Neuronal stem cell (in vitro differentiated cells): Measurements from ENCODE around the gene GRID1.

Source experiments
- DNase-seq: peaks from one replicate; pipeline ENCODE4 v3.0.0-alpha.2; 2013; ENCODE audit warnings: low spot score
- H2AFZ ChIP-seq: one replicate; pipeline ENCODE4 v1.6.1; 2013; ENCODE audit warnings: mild to moderate bottlenecking, low read length, inconsistent platforms
- H2AK5ac ChIP-seq: 2 replicates; pipeline ENCODE4 v1.6.1; 2013; ENCODE audit warnings: low read depth, mild to moderate bottlenecking, inconsistent platforms, low read length, moderate library complexity, mixed read lengths
- H2BK120ac ChIP-seq: 2 replicates; pipeline ENCODE4 v1.6.1; 2013; ENCODE audit warnings: low read depth, mild to moderate bottlenecking, inconsistent platforms, low read length, moderate library complexity, mixed read lengths
- H2BK12ac ChIP-seq: one replicate; pipeline ENCODE4 v1.6.1; 2013; ENCODE audit warnings: low read length, inconsistent platforms
- H2BK15ac ChIP-seq: 2 replicates; pipeline ENCODE4 v1.6.1; 2013; ENCODE audit warnings: mild to moderate bottlenecking, low read length, inconsistent platforms, mixed read lengths
- H2BK5ac ChIP-seq: one replicate; pipeline ENCODE4 v1.6.1; 2013; ENCODE audit warnings: inconsistent platforms, mild to moderate bottlenecking, low read length, moderate library complexity
- H3K14ac ChIP-seq: one replicate; pipeline ENCODE4 v1.6.1; 2013; ENCODE audit warnings: low read length, inconsistent platforms
- H3K18ac ChIP-seq: 2 replicates; pipeline ENCODE4 v1.6.1; 2013; ENCODE audit warnings: low read length, inconsistent platforms
- H3K23ac ChIP-seq: 2 replicates; pipeline ENCODE4 v1.6.1; 2013; ENCODE audit warnings: low read depth, mild to moderate bottlenecking, mixed read lengths, low read length, inconsistent platforms; ENCODE audit not compliant: poor library complexity
- H3K27ac ChIP-seq: replicated peaks from 3 replicates; pipeline ENCODE4 v1.5.1; 2013; ENCODE audit warnings: low read length, inconsistent platforms
- H3K27me3 ChIP-seq, 3 experiments: 2 replicates each; pipeline ENCODE4 v1.6.1; 2013; ENCODE audit warnings: low read length in 3 of 3, mild to moderate bottlenecking in 2 of 3, inconsistent platforms in 1 of 3, low read depth in 1 of 3, mixed read lengths in 1 of 3, moderate library complexity in 1 of 3; ENCODE audit not compliant: control insufficient read depth in 3 of 3, insufficient read depth in 3 of 3
- H3K36me3 ChIP-seq, 2 donors: replicated peaks in 1 of 2; 2 replicates each; pipeline ENCODE4 v1.6.1; 2013; ENCODE audit warnings: low read length in 2 of 2; ENCODE audit not compliant: control insufficient read depth in 2 of 2, insufficient read depth in 2 of 2
- H3K4ac ChIP-seq: 2 replicates; pipeline ENCODE4 v1.6.1; 2013; ENCODE audit warnings: inconsistent platforms, mild to moderate bottlenecking, low read length, moderate library complexity
- H3K4me1 ChIP-seq, 2 donors: 1 replicate in 1 of 2; 2 replicates in 1 of 2; pipeline ENCODE4 v1.6.1; 2013; ENCODE audit warnings: low read length in 2 of 2, low read depth in 1 of 2; ENCODE audit not compliant: control insufficient read depth in 2 of 2, insufficient read depth in 1 of 2
- H3K4me2 ChIP-seq: one replicate; pipeline ENCODE4 v1.6.1; 2013; ENCODE audit warnings: mild to moderate bottlenecking, low read length, inconsistent platforms; ENCODE audit not compliant: insufficient read depth, poor library complexity, severe bottlenecking
- H3K4me3 ChIP-seq, 2 donors: 2 replicates each; pipeline ENCODE4 v1.5.1; 2013; ENCODE audit warnings: low read length in 2 of 2, mild to moderate bottlenecking in 2 of 2, inconsistent platforms in 1 of 2, moderate library complexity in 1 of 2
- H3K79me1 ChIP-seq: one replicate; pipeline ENCODE4 v1.6.1; 2013; ENCODE audit warnings: low read depth, mild to moderate bottlenecking, inconsistent platforms, low read length, moderate library complexity
- H3K9ac ChIP-seq: one replicate; pipeline ENCODE4 v1.6.1; 2013; ENCODE audit warnings: mild to moderate bottlenecking, low read depth, low read length, inconsistent platforms; ENCODE audit not compliant: poor library complexity
- H3K9me3 ChIP-seq, 2 donors: replicated peaks in 1 of 2; 2 replicates each; pipeline versions ENCODE3 to v1.6.1; 2013; ENCODE audit warnings: low read length in 2 of 2, mild to moderate bottlenecking in 2 of 2, inconsistent platforms in 1 of 2, low read depth in 1 of 2, mixed read lengths in 1 of 2, moderate library complexity in 1 of 2; ENCODE audit not compliant: control insufficient read depth in 2 of 2, insufficient read depth in 1 of 2
- H4K8ac ChIP-seq: one replicate; pipeline ENCODE4 v1.6.1; 2013; ENCODE audit warnings: low read depth, mild to moderate bottlenecking, inconsistent platforms, low read length, moderate library complexity
- H4K91ac ChIP-seq: one replicate; pipeline ENCODE4 v1.6.1; 2013; ENCODE audit warnings: low read length, low read depth, mild to moderate bottlenecking, inconsistent platforms; ENCODE audit not compliant: poor library complexity
- WGBS, 2 donors: extraction: QIAGEN DNeasy Blood & Tissue Kit; methylation state at CpG; one replicate each; pipeline ENCODE4 v1.1.7; 2013; ENCODE audit warnings: missing lambda C conversion rate in 2 of 2, mixed read lengths in 1 of 2; ENCODE audit not compliant: insufficient read length in 2 of 2, insufficient replicate concordance in 1 of 2; ENCODE audit errors: extremely low coverage in 2 of 2; 5-methylcytosine and 5-hydroxymethylcytosine counted together

The GRID1 gene

DNA sequence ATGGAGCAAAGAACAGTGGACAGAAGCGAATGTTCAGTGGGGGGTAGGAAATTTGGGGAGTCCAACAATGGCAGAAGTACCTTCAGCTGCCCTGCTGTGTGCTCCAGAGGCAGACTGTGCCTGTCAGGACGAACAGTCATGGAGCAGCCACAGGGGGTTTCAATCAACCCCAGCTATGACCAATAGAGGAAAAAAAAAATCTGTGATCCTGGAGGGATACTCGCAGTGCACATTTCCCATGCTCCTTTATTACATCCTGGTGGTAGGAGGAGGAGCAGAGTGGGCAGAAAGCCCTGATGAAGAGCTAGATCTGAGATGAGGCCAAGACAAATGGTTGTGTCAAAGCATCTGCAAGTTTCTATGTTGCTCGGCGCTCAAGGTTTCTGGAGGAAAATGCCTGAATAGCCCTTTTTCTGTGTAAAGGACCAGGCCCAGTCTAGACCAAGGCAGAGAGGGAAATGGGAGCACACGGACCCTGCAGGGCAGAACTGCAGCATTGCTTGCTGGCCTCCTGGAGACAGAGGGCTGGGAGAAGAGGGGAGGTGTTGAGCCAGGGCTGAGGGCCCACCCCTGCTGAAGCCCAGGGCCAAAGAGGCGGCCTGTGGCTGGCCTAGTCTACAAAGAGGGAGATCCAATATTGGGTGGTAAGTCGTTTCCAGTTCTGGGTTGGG is 201.5 kb downstream of the GRID1 start:
- H2BK120ac ChIP-seq, result no peak overlapping the region
- no CpG with 5 or more reads among the region's 8 CpGs for WGBS, 2 donors
- DNase-seq, result no peak
- no peak overlapping the region for H4K91ac ChIP-seq
- H2BK5ac ChIP-seq, result no peak overlapping the region
- peak overlapping the region; percentile 2 for H3K18ac ChIP-seq
- no peak overlapping the region for H3K14ac ChIP-seq
- no peak overlapping the region for H2BK15ac ChIP-seq
- H3K27ac ChIP-seq, result no peak overlapping the region
- H2AK5ac ChIP-seq, result no peak overlapping the region
- peaks cover 0 to 7% of the 10 kb centered on the region in 2 donors for H3K4me1 ChIP-seq
- H3K4me2 ChIP-seq, result no peak overlapping the region
- peaks cover 0 to 2% (median 0%) of the 10 kb centered on the region in 3 experiments for H3K27me3 ChIP-seq
- H3K36me3 ChIP-seq, result no peaks in the 10 kb centered on the region
- no peak overlapping the region for H2AFZ ChIP-seq
- no peak overlapping the region for H3K9ac ChIP-seq
- no peak overlapping the region for H3K4ac ChIP-seq
- no peaks in the 10 kb centered on the region for H3K9me3 ChIP-seq
- H3K4me3 ChIP-seq, result no peak overlapping the region
- no peak overlapping the region for H4K8ac ChIP-seq
- H3K23ac ChIP-seq, result no peak overlapping the region
- H3K79me1 ChIP-seq, result no peaks in the 10 kb centered on the region
- no peak overlapping the region for H2BK12ac ChIP-seq

DNA sequence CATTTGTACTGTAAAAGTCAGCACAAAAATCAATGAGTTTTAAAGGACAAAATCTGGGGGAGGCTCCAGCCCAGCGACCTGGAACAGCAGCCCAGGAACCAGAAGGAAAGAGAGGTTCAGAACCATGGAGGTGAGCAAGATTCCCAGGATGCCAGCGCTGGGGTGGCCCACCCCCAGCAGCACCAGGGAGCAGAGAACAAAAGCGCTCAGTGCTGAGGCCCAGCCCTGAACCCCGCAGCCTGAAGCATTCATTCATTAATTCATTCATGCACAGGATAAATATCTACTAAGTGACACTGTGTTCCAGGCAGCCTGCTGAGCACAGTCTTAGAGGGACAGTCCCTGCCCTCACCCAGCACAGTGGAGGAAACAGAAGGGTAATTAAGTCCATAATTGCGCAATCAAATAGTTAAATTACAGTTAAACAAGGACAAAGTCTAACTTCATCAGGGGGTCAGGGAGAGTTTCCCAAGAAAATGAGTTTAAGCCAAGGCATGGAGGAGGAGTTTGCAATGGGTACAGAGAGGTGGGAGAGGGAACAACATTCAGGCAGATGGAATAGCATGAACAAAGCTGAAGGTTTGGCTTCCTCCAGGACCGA is 202.3 kb downstream of the GRID1 start:
- Histone ChIP-seq H2BK12ac (no peak overlapping the region), H2AFZ (no peak overlapping the region), H3K36me3 (no peaks in the 10 kb centered on the region), H3K4me3 (no peak overlapping the region), H3K27ac (no peak overlapping the region), H3K27me3 (peaks cover 0 to 2% (median 0%) of the 10 kb centered on the region in 3 experiments), H3K9me3 (no peaks in the 10 kb centered on the region), H3K14ac (no peak overlapping the region), H3K23ac (no peak overlapping the region), H2BK120ac (no peak overlapping the region), H3K9ac (no peak overlapping the region), H3K18ac (no peak overlapping the region), H3K4ac (no peak overlapping the region), H3K4me2 (no peak overlapping the region), H2AK5ac (no peak overlapping the region), H2BK5ac (no peak overlapping the region), H4K8ac (no peak overlapping the region), H3K4me1 (peaks cover 0 to 7% of the 10 kb centered on the region in 2 donors), H4K91ac (no peak overlapping the region), H2BK15ac (no peak overlapping the region), H3K79me1 (no peaks in the 10 kb centered on the region)
- no peak for DNase-seq
- no CpG with 5 or more reads among the region's 6 CpGs for WGBS, 2 donors

DNA sequence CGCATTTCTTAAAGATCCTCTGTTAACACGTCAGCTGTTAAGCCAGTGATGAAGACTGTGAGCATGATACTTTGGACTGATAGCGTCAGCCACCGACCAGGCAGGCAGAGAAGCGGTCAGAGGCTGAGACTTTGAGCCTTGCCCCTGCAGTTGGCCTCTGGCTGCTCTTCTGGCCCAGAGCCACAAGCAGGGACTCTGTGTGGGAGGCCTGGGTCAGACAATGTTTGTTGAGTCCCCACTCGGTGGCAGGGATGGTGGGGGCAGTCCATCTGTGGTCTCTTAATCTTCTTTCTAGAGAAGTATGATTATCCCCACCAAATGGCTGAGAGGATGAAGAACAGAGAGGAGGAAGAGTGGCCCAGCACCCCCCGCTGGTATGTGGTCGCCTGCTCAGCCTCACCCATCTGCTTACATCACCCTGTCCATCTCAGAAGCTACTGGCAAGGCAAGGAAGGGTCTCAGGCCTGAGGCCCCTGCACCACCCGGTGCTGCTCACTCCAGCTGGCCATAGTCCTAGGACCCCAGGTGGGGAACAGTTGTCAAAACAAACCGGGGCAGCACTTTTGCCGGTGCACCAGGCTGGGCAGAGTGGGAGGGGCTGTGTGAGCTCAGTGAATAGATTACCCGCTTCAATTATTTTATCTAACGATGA is 202.9 kb downstream of the GRID1 start:
- no peak overlapping the region for H3K23ac ChIP-seq
- H3K4ac ChIP-seq, result no peak overlapping the region
- H3K79me1 ChIP-seq, result no peaks in the 10 kb centered on the region
- no peak overlapping the region for H2AK5ac ChIP-seq
- H3K9me3 ChIP-seq, result no peaks in the 10 kb centered on the region
- no peak overlapping the region for H3K18ac ChIP-seq
- H3K27ac ChIP-seq, result no peak overlapping the region
- no peak overlapping the region for H2BK120ac ChIP-seq
- H2BK5ac ChIP-seq, result no peak overlapping the region
- H2BK12ac ChIP-seq, result no peak overlapping the region
- H3K4me1 ChIP-seq, result peaks cover 0 to 7% of the 10 kb centered on the region in 2 donors
- no peak overlapping the region for H3K4me2 ChIP-seq
- H2BK15ac ChIP-seq, result no peak overlapping the region
- H2AFZ ChIP-seq, result no peak overlapping the region
- no peak overlapping the region for H3K14ac ChIP-seq
- no peak for DNase-seq
- peak overlapping the region; percentile 24 for H3K9ac ChIP-seq
- no CpG with 5 or more reads among the region's 13 CpGs for WGBS, 2 donors
- peaks cover 0 to 2% (median 0%) of the 10 kb centered on the region in 3 experiments for H3K27me3 ChIP-seq
- no peak overlapping the region for H4K8ac ChIP-seq
- no peak overlapping the region for H4K91ac ChIP-seq
- H3K4me3 ChIP-seq, result no peak overlapping the region
- H3K36me3 ChIP-seq, result no peaks in the 10 kb centered on the region

DNA sequence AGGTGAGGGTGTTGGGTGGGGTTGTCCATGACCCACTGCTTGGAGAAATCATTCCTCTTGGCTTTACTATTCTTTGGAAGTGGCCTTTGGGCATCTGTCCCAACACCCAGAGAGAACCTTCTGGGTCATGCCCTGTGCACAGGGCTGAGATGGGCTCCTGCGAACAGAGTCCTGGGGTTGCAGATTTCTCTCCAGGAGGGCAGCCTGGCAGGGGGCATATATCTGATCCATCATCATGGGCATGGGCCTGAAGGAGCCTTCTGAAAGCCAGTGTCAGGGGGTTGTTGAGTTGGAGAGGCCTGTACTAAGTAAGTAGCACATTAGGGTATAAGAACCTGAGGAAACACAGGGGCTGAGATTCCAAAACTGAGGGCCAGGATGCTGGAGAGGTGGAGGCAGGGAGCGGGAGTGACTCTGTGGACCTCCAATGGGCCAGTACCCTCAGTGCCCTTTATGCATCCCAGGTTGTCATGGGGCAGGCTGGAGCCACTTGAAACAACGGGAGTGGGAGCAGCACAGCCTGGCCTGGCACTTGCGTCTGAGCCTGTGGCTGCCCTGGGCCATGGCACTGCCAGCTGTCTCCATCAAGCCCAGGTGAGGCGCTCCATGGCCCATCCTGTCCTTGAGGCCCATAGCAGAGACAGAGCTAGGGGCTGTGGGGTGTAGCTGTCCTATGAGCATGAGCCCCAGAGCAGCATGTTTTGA is 203.7 kb downstream of the GRID1 start:
- no CpG with 5 or more reads among the region's 5 CpGs for WGBS, 2 donors
- no peak overlapping the region for H3K23ac ChIP-seq
- H2AK5ac ChIP-seq, result no peak overlapping the region
- no peak overlapping the region for H4K91ac ChIP-seq
- no peak overlapping the region for H2AFZ ChIP-seq
- H2BK5ac ChIP-seq, result no peak overlapping the region
- H3K4me1 ChIP-seq, result peaks cover 0 to 2% of the 10 kb centered on the region in 2 donors
- no peak overlapping the region for H3K9ac ChIP-seq
- H3K4me2 ChIP-seq, result no peak overlapping the region
- no peaks in the 10 kb centered on the region for H3K79me1 ChIP-seq
- H3K27me3 ChIP-seq, result peaks cover 0 to 2% (median 0%) of the 10 kb centered on the region in 3 experiments
- no peaks in the 10 kb centered on the region for H3K9me3 ChIP-seq
- H3K4me3 ChIP-seq, result no peak overlapping the region
- H3K4ac ChIP-seq, result no peak overlapping the region
- H2BK15ac ChIP-seq, result no peak overlapping the region
- no peak overlapping the region for H2BK120ac ChIP-seq
- no peak overlapping the region for H3K14ac ChIP-seq
- no peak overlapping the region for H2BK12ac ChIP-seq
- no peaks in the 10 kb centered on the region for H3K36me3 ChIP-seq
- H3K27ac ChIP-seq, result no peak overlapping the region
- peak overlapping the region; percentile 50 for H3K18ac ChIP-seq
- no peak for DNase-seq
- H4K8ac ChIP-seq, result no peak overlapping the region
